Epithelial cell of proximal tubule (primary cell): Measurements from ENCODE around the gene FKBP11. TPM values are rescaled to one million over a fixed set of nuclear protein-coding genes. Genes with fewer than 3 reads are reported as not detected.

Source experiments
- DNase-seq: peaks from one replicate; pipeline ENCODE4 v3.0.0-alpha.2; 2011; ENCODE audit warnings: low read depth
- H3K4me3 ChIP-seq: 2 replicates; pipeline ENCODE4 v1.5.1; 2011; ENCODE audit warnings: low read depth, mild to moderate bottlenecking, low read length
- total RNA-seq: library from RNA; depleted of rRNA; stranded (reverse); fragments of >200 nt; gene quantifications from 2 replicates; pipeline ENCODE4 v1.2.3, GENCODE V29; 2015
- TF ChIP-seq, protein P1 (sequence below): conservative IDR thresholded peaks from 2 replicates; pipeline ENCODE4 v1.5.1; 2012; ENCODE audit warnings: low read depth, mild to moderate bottlenecking, low read length

The FKBP11 gene
- total RNA-seq, 1 donor from 2014 or later: 21.0 TPM

DNA sequence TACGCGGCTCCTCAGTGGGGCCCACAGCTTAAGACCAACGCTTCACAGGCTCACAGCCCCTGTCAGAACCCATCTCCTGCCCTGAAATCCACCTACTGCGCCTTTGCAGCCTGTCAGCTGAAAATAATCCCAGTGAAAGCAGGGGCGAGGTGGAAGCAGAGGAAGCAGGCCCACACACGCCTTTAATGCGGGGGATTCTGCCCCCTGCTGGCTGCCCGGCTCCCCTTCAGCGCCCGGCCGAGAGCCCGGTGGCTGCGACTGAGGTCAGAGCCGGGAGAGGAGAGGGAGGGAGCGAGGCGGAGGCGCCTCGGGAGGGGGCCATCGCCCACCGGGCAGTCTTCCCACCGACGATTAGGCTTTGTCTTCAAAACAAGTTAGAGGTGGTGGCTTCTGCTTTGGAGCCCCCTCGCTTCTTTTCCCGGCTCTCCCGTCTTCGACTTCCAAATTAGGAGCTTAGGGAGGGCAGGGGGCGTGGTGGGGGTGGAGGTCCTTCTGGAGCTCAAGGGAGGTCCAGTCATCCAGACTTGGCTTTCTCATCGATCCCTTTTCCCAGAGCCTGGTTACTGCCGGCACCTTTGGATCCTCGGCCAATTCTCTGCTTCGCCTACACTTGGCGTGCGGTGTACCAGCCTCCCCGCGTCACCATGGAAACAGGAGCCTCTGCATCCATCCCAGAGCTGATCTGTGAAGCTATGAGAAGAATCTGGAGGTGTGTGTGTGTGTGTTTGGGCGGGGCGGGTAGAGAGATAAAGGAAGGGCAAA, 34.5 kb downstream of the FKBP11 start:
- no peak overlapping the region for H3K4me3 ChIP-seq
- TF ChIP-seq, protein P1, sequence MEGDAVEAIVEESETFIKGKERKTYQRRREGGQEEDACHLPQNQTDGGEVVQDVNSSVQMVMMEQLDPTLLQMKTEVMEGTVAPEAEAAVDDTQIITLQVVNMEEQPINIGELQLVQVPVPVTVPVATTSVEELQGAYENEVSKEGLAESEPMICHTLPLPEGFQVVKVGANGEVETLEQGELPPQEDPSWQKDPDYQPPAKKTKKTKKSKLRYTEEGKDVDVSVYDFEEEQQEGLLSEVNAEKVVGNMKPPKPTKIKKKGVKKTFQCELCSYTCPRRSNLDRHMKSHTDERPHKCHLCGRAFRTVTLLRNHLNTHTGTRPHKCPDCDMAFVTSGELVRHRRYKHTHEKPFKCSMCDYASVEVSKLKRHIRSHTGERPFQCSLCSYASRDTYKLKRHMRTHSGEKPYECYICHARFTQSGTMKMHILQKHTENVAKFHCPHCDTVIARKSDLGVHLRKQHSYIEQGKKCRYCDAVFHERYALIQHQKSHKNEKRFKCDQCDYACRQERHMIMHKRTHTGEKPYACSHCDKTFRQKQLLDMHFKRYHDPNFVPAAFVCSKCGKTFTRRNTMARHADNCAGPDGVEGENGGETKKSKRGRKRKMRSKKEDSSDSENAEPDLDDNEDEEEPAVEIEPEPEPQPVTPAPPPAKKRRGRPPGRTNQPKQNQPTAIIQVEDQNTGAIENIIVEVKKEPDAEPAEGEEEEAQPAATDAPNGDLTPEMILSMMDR: peak; percentile 89
- DNase-seq: no peak

DNA sequence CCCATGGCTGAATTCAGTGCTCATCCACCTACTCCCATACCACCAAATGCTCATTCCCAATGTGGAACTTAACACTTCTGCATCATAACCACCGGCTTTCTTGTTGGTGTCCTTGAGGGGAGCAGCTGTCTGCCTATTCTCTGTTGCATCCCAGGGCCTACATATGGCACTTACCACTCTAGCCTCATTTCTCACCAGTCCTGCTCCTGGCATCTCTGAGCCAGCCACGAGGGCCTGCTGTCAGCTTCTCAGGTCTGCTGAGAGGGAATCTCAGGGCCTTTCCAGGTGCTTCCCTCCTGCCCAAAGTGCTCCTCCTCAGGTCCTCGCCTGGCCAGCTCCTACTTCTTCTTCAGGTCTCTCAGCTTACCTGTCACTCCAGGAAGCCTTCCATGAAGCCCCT, 35.6 kb downstream of the FKBP11 start:
- no peak for DNase-seq
- no peak overlapping the region for H3K4me3 ChIP-seq
- TF ChIP-seq, protein P1: no peak

DNA sequence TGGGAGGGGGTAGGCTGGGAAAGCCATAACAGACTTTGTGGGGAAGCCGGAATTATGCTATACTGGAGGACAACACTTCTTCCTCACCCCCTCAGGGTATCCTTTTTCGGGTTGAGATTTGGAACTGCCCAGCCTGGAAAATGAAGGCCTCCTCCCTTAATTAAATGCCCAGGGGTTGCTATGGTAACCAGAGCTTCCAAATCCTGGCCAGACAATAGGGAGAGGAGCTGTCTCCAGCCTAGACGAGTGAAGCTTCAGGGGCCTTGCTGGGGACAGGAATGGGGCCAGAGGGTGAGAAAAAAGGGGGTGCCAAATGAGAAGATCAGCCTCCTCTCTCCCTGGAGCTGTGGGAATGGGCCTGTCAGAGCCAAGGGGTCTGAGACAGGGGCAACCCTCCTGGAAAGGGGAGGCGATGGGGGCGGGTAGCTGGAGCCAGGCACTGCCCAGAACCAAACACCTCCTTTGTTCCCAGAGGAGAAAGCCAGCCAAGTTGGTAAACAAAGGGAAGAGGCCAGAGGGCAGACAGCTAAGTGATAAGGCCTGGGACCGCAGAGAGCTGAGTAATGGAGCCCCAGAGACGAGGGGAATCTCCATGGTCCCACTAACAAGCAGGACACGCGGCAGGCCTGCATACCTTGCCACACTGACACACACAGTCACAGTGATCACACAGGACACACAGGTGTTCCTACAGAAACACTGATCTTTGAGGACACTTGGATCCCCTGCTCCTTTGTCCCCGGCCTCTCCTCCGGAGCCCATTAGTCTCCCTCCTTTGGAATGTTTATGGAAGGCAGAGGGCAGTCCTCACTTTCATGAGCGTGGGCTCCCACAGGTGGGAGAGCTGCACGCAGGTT, 41.8 kb downstream of the FKBP11 start:
- TF ChIP-seq, protein P1: no peak
- no peak for DNase-seq
- no peak overlapping the region for H3K4me3 ChIP-seq

DNA sequence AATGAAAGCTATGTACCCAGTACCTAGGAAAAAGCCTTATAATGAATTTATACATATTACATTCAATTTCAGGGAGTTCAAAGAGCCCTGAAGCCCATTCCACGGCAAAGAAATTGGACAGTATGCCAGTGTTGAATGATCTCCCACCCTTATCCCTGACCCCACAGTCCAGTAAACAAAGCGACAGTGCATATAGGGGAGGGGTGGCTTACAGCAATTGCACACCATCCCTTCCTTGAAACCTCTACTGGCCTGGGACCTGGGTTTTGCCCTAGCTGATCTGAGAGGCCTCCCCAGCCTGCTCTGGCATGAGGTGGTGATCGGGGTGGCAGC, 42.4 kb downstream of the FKBP11 start:
- DNase-seq: no peak
- no peak overlapping the region for H3K4me3 ChIP-seq
- TF ChIP-seq, protein P1: no peak

DNA sequence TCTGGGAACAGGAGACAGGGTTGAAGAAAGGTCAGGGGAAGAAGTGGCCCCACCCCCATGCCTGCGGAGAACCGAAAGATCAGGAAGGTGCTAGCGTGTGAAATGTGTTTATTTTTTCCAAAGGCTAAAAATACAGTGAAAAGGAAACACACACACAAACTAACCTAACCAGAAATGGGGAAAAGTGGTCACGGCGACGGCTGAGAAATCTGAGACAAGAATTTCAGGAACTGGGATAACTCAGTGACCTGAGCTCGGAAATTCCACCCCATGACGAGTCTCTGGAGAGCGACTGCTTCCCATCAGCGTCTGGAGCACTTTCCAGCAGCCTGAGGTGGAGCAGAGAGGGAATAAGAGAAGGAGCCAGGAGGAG, 43.0 kb downstream of the FKBP11 start:
- peak overlapping the region; percentile 25 for H3K4me3 ChIP-seq
- TF ChIP-seq, protein P1: no peak
- no peak for DNase-seq

DNA sequence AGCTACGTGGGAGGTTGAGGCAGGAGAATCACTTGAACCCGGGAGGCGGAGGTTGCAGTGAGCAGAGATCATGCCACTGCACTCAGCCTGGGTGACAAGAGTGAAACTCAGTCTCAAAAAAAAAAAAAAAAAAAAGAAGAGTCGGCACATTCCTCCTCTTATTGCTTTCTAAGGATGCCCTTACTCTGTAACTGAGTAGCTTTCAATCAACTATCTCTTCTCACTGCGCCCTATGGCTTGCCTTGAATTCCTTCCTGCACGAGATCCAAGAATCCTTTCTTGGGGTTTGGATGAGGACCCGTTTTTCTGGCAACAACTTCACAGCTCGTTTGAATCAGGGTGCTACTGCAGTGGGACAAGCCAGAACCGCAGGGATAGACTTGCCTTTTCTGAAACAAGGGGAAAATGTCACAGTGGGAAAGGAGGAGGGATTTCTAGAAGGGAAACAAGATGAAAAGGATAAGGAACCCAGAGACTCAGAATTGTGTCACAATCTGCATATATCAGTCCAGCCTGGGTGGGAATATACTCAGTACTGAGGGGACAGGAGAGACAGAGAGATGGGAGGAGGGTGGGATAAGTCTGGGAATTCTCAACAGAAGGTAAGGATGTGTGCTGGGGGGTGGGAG, 43.5 kb downstream of the FKBP11 start:
- no peak for DNase-seq
- TF ChIP-seq, protein P1: no peak
- H3K4me3 ChIP-seq: peak overlapping the region; percentile 25
